HG02840 (cell line): ENCODE measurements around the gene ZNF804A.
"Not testable (repeated sequence)": the region's sequence is repeated elsewhere in the genome, so short reads cannot be mapped to it uniquely, and the experiment has no call there.

ENCODE experiments used
- ATAC-seq: cut with Tn5 transposase; IDR thresholded peaks from one replicate; pipeline ENCODE4 v1.9.1; 2021; ENCODE audit warnings: mild to moderate bottlenecking, moderate library complexity, moderate number of reproducible peaks; ENCODE audit not compliant: unreplicated experiment, low FRiP score

The ZNF804A gene

GRCh38 chr2:184793176-184793575 lies 194.8 kb downstream of the ZNF804A start:
- ATAC-seq: no peak

GRCh38 chr2:184799379-184799778 lies 201.1 kb downstream of the ZNF804A start:
- no peak for ATAC-seq

GRCh38 chr2:184814421-184814820 lies 216.1 kb downstream of the ZNF804A start:
- no peak for ATAC-seq

- no peak for ATAC-seq
These were observed 217.5 kb downstream of the ZNF804A start for GRCh38 chr2:184815824-184816223.

GRCh38 chr2:184824597-184824996 lies 226.3 kb downstream of the ZNF804A start:
- no peak for ATAC-seq

GRCh38 chr2:184830531-184830930 lies 232.2 kb downstream of the ZNF804A start:
- no peak for ATAC-seq

- ATAC-seq: no peak
These were observed 236.5 kb downstream of the ZNF804A start for GRCh38 chr2:184834699-184835397.

- no peak for ATAC-seq
These were observed 237.0 kb downstream of the ZNF804A start for GRCh38 chr2:184835398-184835715.

GRCh38 chr2:184847331-184847730 lies 249.0 kb downstream of the ZNF804A start:
- no peak for ATAC-seq

- ATAC-seq: no peak
These were observed 251.2 kb downstream of the ZNF804A start for GRCh38 chr2:184849516-184849915.

- no peak for ATAC-seq
These were observed 253.2 kb downstream of the ZNF804A start for GRCh38 chr2:184851576-184851975.

- ATAC-seq: no peak
These were observed 260.9 kb downstream of the ZNF804A start for GRCh38 chr2:184859187-184859586.

- no peak for ATAC-seq
These were observed 262.4 kb downstream of the ZNF804A start for GRCh38 chr2:184860744-184861143.

GRCh38 chr2:184875212-184875611 lies 276.9 kb downstream of the ZNF804A start:
- no peak for ATAC-seq

- no peak for ATAC-seq
These were observed 277.6 kb downstream of the ZNF804A start for GRCh38 chr2:184875911-184876310.

GRCh38 chr2:184877909-184878308 lies 279.6 kb downstream of the ZNF804A start:
- no peak for ATAC-seq

- ATAC-seq: no peak
These were observed 281.3 kb downstream of the ZNF804A start for GRCh38 chr2:184879671-184880070.

GRCh38 chr2:184886585-184886984 lies 288.3 kb downstream of the ZNF804A start:
- ATAC-seq: not testable (repeated sequence)

GRCh38 chr2:184890311-184890710 lies 292.0 kb downstream of the ZNF804A start:
- no peak for ATAC-seq

- no peak for ATAC-seq
These were observed 306.7 kb downstream of the ZNF804A start for GRCh38 chr2:184904991-184905390.

- no peak for ATAC-seq
These were observed 307.8 kb downstream of the ZNF804A start for GRCh38 chr2:184906160-184906559.

GRCh38 chr2:184906709-184907108 lies 308.4 kb downstream of the ZNF804A start:
- ATAC-seq: no peak

GRCh38 chr2:184908966-184909365 lies 310.6 kb downstream of the ZNF804A start:
- ATAC-seq: no peak
